OCI-LY3 (cell line): ENCODE measurements around the gene MGAT5B.

ENCODE experiments used
- H2AFZ ChIP-seq: fragments of 200-600, 300-600 bp; shearing (Covaris generic); 2 replicates; pipeline ENCODE4 v1.6.0; 2014; ENCODE audit warnings: antibody characterized with exemption, low read depth, low read length
- H3K27ac ChIP-seq: fragments of 200-600, 300-600 bp; sonication (generic); 2 replicates; pipeline ENCODE4 v1.5.1; 2014; ENCODE audit warnings: mild to moderate bottlenecking, low read length, moderate library complexity, mixed read lengths
- H3K27me3 ChIP-seq: fragments of 200-600, 300-600 bp; sonication (generic); 2 replicates; pipeline ENCODE4 v1.6.1; 2014; ENCODE audit warnings: low read depth, low read length, mixed read lengths
- H3K36me3 ChIP-seq: fragments of 200-600, 300-600 bp; sonication (generic); replicated peaks from 2 replicates; pipeline ENCODE3; 2014; ENCODE audit warnings: low read depth, low read length, mixed read lengths
- H3K4me1 ChIP-seq: fragments of 300-600, 200-600 bp; sonication (generic); 2 replicates; pipeline ENCODE4 v1.6.1; 2014; ENCODE audit warnings: low read length, mixed read lengths
- H3K4me2 ChIP-seq: fragments of 200-600, 300-600 bp; sonication (generic); 2 replicates; pipeline ENCODE4 v1.6.1; 2014; ENCODE audit warnings: low read length, mixed read lengths
- H3K4me3 ChIP-seq: fragments of 300-600, 200-600 bp; sonication (generic); 2 replicates; pipeline ENCODE4 v1.5.1; 2014; ENCODE audit warnings: antibody characterized with exemption, mild to moderate bottlenecking, low read length, moderate library complexity
- H3K79me2 ChIP-seq: fragments of 300-600, 200-600 bp; shearing (Covaris generic); 2 replicates; pipeline ENCODE4 v1.6.1; 2014; ENCODE audit warnings: mild to moderate bottlenecking, low read length, mixed read lengths
- H3K9ac ChIP-seq: fragments of 300-600, 200-600 bp; shearing (Covaris generic); 2 replicates; pipeline ENCODE4 v1.6.0; 2014; ENCODE audit warnings: mild to moderate bottlenecking, low read length, moderate library complexity
- H3K9me3 ChIP-seq: fragments of 200-600, 300-600 bp; shearing (Covaris generic); 2 replicates; pipeline ENCODE4 v1.6.1; 2014; ENCODE audit warnings: low read length, mixed read lengths; ENCODE audit not compliant: insufficient read depth
- H4K20me1 ChIP-seq: fragments of 200-600, 300-600 bp; sonication (generic); 2 replicates; pipeline ENCODE4 v1.6.1; 2016; ENCODE audit warnings: low read length, mixed read lengths; ENCODE audit not compliant: insufficient read depth
- CTCF ChIP-seq: fragments of 200-600, 300-600 bp; sonication (generic); IDR thresholded peaks from 2 replicates; pipeline ENCODE4 v1.5.1; 2014; ENCODE audit warnings: antibody characterized with exemption, low read length, low read depth
- EZH2phosphoT487 ChIP-seq: fragments of 200-600 bp; shearing (Covaris generic); IDR thresholded peaks from 2 replicates; pipeline ENCODE4 v1.6.1; 2018; ENCODE audit warnings: antibody characterized with exemption, mixed run types, low read depth

MGAT5B gene

DNA sequence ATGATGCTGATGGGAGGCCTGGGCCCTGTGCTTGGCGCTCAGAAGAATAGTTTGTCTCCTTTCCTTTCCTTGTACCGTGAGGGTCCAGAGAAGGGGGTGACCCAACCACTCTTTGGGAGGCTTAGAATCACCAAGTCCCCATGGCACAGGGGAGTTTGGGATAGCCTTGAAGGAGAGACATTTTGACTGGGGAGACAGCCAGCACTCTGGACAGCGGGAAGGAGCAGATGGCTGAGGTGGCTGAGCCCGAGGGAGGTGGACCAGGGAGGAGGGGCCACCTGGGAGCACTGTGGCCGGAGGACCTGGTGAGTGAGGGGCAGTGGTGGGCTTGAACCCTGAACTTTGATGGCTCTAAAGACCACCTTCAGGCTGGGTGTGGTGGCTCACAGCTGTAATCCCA lies 18.2 kb downstream of the MGAT5B start:
- Histone ChIP-seq H3K27ac (no peak overlapping the region), H3K9me3 (no peaks in the 10 kb centered on the region), H3K27me3 (peaks cover 16% of the 10 kb centered on the region), H3K9ac (no peak overlapping the region), H3K4me1 (no peaks in the 10 kb centered on the region), H4K20me1 (no peaks in the 10 kb centered on the region), H3K4me2 (no peak overlapping the region), H2AFZ (no peak overlapping the region), H3K4me3 (no peak overlapping the region), H3K79me2 (no peaks in the 10 kb centered on the region), H3K36me3 (no peaks in the 10 kb centered on the region)
- TF ChIP-seq EZH2phosphoT487, result no peak
- no peak for TF ChIP-seq CTCF

DNA sequence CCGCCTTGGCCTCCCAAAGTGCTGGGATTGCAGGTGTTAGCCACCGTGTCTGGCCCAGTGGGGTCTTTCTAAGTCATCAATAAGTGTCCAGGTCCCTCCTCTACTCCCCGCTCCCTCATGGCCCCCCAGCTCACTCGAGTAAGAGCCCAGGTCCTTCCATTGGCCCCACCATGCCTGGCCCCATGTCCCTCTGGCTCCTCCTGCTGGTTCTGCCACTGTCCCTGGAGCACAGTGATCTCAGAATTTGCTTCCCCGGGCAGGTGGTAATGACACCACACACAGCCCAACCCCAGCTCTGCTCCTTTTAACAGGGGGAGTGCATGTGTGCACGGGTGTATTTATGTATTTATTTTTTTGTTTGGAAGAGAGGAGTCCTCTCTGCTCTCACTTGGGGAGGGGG lies 19.6 kb downstream of the MGAT5B start:
- no peak overlapping the region for H3K4me2 ChIP-seq
- no peaks in the 10 kb centered on the region for H3K36me3 ChIP-seq
- no peaks in the 10 kb centered on the region for H3K9me3 ChIP-seq
- H3K27ac ChIP-seq, result no peak overlapping the region
- no peak overlapping the region for H3K4me3 ChIP-seq
- H2AFZ ChIP-seq, result no peak overlapping the region
- H3K27me3 ChIP-seq, result peaks cover 16% of the 10 kb centered on the region
- TF ChIP-seq EZH2phosphoT487 (no peak), CTCF (0 out of 2 replicates have a peak, but pooled peaks have one; percentile 4)
- no peak overlapping the region for H3K9ac ChIP-seq
- H3K79me2 ChIP-seq, result no peaks in the 10 kb centered on the region
- no peaks in the 10 kb centered on the region for H4K20me1 ChIP-seq
- H3K4me1 ChIP-seq, result no peaks in the 10 kb centered on the region

DNA sequence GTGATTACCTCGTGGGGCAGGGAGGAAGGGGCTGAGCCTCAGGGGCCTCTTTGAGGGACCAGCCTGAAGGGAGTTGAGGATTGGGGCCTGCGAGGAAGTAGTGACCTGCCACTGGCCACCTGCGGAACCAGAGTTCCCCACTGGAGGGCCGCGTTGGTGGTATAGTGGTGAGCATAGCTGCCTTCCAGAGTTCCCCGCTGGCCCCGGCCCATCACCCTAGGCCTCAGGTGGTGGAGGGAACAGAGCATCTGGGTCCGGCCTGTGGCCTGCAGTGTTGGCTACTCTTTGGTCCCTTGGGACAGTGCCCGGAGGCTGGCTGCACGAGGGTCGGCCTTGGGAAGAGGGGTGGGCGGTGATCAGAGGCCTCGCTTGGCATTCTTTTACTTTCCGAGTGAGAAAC lies 20.5 kb downstream of the MGAT5B start:
- H3K36me3 ChIP-seq, result no peaks in the 10 kb centered on the region
- H3K9ac ChIP-seq, result no peak overlapping the region
- H3K79me2 ChIP-seq, result no peaks in the 10 kb centered on the region
- H3K4me3 ChIP-seq, result no peak overlapping the region
- no peak overlapping the region for H2AFZ ChIP-seq
- no peaks in the 10 kb centered on the region for H3K9me3 ChIP-seq
- H3K4me1 ChIP-seq, result no peaks in the 10 kb centered on the region
- H3K27me3 ChIP-seq, result peaks cover 12% of the 10 kb centered on the region
- no peak overlapping the region for H3K4me2 ChIP-seq
- no peak overlapping the region for H3K27ac ChIP-seq
- TF ChIP-seq CTCF (no peak), EZH2phosphoT487 (no peak)
- no peaks in the 10 kb centered on the region for H4K20me1 ChIP-seq

GRCh38 chr17:76889323-76889722 lies 21.1 kb downstream of the MGAT5B start:
- H2AFZ ChIP-seq, result no peak overlapping the region
- no peak overlapping the region for H3K4me3 ChIP-seq
- no peaks in the 10 kb centered on the region for H3K79me2 ChIP-seq
- H3K4me1 ChIP-seq, result no peaks in the 10 kb centered on the region
- TF ChIP-seq CTCF, result no peak
- TF ChIP-seq EZH2phosphoT487, result no peak
- no peak overlapping the region for H3K27ac ChIP-seq
- no peak overlapping the region for H3K9ac ChIP-seq
- no peaks in the 10 kb centered on the region for H3K36me3 ChIP-seq
- no peaks in the 10 kb centered on the region for H3K9me3 ChIP-seq
- H3K27me3 ChIP-seq, result peaks cover 12% of the 10 kb centered on the region; the same call in 1 of the 2 replicates
- no peaks in the 10 kb centered on the region for H4K20me1 ChIP-seq
- H3K4me2 ChIP-seq, result no peak overlapping the region
